HT-29 (cell line): Measurements from ENCODE around the gene EIF2S1. TPM values are rescaled to one million over a fixed set of nuclear protein-coding genes. Genes with fewer than 3 reads are reported as not detected.
A peak's percentile ranks its signal among the peaks of the same experiment; 100 is the strongest.
"Not testable (repeated sequence)": the region's sequence is repeated elsewhere in the genome, so short reads cannot be mapped to it uniquely, and the experiment has no call there.

Experiments
- DNase-seq: peaks from one replicate; pipeline ENCODE4 v3.0.0-alpha.2; 2015; ENCODE audit warnings: low spot score
- total RNA-seq: library from RNA; depleted of rRNA; stranded (reverse); fragments of >200 nt; shearing (Covaris generic); gene quantifications from 2 replicates; pipeline ENCODE4 v1.2.3, GENCODE V29; 2014; rRNA removed

The EIF2S1 gene
- 99.9 and 100 TPM in 2 replicates for total RNA-seq

DNA sequence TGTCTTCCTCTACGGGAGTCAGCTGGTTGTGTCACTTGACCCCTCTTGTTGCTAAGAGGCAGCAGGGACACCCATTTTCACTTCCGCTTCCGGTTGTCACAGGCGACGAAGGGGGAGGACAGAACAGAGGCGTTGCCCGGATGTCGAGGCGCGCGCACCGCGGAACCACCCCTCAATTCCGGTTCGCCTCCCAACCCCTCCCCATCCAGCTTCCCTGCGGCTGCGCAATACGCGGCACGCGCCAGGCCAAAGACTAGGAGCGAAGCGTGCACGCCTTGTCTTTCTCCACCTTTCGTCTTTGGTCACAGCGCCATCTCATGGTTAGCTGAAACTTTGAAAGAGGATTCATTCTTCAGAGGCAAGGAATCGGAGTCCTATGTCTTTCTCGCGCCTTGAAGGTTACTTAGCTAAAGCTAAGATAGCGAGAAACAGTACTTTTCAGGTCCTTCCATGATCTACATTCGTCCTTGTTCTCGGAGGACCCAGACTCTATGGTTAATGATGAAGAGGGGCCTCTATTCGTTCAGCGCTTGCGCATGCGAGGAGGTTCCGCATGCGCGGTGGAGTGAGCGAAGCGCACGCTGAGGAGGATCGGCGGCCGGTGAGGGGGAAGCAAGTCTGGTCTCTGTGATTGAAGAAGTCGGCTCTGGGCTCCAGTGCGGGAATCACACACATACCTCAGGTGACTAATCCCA is at the start of gene EIF2S1, which contains the start of gene ATP6V1D:
Gene EIF2S1, plus strand, starts transcription at position 554 of the 695 bp plus-strand sequence. CDS start 4,440 bp downstream, outside the sequence.
Gene ATP6V1D, minus strand, starts transcription at position 30 of the 695 bp plus-strand sequence. CDS start 106 bp downstream, outside the sequence.
- peak; percentile 94 for DNase-seq

DNA sequence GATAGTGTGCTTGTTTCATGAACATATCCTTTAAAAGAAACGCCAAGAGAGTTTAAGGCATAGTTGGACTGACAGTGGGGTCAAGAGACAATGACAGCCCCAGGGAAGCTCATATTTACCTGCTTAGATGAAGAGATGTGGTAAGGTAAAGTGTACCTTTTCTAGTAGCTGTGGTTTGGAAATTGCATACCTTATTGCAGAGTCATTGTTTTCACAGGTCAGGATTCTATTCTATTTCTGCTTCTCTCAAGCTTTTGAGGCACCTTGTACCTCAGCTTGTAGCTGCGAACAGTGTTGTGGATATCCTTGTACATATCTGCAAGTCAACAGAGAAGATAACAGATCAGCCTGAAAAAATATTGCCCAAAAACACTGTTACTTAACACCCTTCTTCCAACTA is 48.3 kb upstream of the EIF2S1 start:
- no peak for DNase-seq

DNA sequence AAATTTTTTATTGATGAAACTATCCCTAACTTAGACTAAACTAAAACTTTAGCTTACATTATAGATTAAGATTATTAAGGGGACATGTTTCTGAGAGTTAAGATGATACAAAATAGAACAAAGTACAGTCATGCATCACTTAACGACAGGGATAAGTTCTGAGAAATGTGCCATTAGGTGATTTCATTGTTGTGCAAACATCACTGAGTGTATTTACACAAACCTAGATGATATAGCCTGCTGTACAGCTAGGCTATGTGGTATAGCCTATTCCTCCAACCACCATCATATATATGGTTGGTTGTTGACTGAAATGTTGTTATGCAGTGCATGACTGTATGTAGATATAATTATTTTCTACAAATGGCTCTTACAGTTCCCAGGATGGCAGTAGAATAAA is 47.0 kb upstream of the EIF2S1 start:
- DNase-seq, result no peak

DNA sequence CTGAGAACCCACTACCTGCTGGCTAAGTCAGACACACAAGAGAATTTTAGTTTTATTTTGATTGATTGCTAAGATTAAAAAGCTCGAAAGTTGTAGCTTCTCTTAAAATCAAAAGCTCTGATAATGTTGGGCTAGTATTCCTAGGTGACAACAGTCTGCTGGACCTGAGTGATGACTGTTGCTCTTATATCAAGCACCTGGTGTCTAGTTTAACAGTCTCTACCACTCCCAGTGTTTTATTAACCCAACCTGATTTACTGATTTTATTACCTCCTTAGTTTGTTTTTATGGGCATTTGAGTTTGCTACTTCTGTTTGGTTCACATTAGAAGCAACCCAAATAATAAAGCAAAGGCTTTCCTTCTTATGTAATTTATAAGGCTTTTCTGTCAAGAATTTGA is 42.3 kb upstream of the EIF2S1 start:
- peak; percentile 6 for DNase-seq

DNA sequence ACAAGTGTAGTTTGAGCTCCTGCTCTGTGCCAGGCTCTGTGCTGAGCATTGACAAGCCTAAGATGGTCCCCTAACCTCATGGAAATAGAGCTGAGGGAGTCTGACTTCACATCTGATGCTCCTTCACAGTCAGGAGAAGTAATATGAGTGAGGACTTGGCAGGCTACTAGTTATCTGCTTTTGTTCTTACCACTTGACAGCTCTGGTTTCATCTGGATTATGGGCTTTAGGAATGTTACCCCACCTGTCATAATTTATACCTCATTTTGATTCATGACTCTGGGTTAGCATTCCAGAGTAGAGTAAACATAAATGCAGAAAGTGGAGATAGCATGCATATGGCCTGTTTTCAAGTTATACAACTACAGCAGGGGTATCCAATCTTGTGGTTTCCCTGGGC is 41.0 kb upstream of the EIF2S1 start:
- peak; percentile 7 for DNase-seq

DNA sequence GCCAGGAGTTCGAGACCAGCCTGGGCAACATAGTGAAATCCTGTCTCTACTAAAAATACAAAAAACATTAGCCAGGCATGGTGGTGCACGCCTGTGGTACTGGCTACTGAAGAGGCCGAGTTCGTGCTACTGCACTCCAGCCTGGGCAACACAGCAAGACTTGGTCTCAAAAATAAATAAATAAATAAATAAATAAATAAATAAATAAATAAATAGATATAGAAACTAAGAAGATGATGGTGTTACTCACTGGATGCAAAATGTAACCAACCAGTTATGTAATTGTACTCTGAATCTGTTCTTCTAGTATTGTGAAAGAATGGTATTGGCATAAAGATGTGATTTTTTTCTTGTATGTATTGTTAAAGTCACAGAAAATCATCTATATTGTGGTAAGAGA is 30.5 kb upstream of the EIF2S1 start:
- DNase-seq, result not testable (repeated sequence)

DNA sequence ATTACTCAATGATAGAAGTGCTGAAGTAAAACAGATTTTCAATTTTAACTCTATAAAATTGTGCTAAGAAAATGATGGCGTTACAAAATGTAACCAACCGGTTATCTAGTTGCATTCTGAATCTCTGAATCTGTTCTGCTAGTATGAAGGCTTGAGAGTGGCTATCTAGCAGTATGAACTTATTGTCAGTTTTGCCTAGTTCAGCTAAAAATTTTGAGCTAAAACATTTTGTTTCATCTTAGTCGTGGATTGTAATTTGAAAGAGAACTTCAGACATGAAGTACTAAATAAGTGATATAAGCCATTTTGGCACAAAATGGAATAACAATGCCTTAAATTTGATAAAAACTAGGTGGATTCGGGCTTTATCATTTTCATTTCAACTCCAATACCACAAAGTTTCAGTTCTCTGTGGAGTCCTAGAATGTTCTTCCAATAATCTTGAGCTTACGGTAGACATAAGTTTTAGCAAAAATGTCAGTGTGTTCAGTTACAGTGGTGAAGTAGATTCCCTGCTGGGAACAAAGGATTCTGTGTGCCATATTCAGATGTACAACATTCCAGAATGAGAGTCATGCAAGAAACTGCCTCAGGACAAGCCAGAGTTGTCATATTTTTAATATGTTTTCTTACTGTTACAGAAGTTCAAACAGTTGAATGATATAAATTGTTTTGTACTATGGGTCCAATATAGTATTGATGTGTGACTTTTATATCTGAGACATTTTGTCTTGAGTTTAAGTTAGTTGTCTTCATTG is 28.6 kb upstream of the EIF2S1 start:
- DNase-seq, result no peak

DNA sequence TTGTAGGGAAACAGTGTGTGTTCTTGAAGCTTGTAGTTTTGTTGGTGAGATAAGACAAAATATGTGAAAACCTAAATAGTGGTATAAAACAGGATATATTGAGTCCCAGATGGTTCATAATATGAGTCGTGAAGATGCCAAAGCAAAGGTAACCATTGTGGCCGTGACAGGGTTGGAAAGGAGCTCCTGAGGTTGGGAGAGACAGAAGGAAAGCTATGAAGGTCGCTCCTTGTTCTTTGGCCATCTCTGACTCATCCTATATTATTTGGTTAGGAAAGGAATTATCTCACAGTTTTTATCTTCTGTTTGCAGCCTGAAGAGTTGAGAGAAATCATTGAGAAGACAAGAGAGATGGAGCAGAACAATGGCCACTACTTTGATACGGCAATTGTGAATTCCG is 27.7 kb upstream of the EIF2S1 start:
- DNase-seq, result no peak

DNA sequence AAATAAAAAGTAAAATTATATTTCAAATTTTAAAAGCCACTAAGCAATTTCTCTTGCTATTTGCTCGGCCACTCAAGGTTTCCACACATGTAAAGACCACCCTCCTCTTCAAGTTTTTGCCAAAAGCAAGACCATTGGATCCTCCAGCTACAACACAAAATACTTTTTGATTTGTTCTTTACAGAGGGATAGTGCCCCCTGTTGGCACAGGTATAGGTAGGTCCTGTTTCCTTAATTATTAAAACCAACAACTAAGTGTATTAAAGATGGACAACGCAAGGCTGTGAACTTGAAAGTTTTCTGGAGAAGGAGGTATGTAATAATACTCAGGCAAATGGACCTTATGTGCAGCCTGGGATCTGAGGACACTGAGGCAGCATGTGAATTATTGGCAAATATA is 24.3 kb upstream of the EIF2S1 start:
- DNase-seq, result peak; percentile 34

DNA sequence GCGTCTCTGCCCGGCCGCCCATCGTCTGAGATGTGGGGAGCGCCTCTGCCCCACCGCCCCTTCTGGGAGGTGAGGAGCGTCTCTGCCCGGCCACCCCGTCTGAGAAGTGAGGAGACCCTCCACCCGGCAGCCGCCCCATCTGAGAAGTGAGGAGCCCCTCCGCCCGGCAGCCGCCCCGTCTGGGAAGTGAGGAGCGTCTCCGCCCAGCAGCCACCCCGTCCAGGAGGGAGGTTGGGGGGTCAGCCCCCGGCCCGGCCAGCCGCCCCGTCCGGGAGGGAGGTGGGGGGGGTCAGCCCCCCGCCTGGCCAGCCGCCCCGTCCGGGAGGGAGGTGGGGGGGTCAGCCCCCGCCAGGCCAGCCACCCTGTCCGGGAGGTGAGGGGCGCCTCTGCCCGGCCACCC is 18.9 kb upstream of the EIF2S1 start:
- DNase-seq, result not testable (repeated sequence)

DNA sequence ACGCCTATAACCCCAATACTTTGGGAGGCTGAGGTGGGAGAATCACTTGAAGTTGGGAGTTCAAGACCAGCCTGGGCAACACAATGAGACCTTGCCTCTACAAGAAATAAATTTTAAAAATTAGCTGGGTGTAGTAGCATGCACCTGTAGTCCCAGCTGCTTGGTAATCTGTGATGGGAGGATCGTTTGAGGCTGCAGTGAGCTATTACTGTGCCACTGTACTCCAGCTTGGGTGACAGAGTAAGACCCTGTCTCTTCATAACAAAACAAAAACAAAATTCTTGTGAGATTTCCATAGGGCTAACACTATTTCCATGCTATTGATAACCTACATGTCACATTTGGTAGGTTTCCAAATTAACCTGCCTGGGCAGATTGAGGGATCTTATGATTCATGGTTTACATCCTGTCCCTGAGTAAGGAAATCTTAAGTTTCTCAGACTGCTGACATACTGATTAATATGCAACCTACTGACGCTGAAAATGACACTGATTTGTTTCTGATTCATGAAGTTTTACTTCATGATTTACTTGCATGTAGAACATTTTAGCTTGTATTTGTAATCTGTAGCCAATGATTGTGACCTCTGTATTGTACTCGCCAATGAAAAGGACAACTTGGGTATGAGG is 16.4 kb upstream of the EIF2S1 start:
- no peak for DNase-seq

DNA sequence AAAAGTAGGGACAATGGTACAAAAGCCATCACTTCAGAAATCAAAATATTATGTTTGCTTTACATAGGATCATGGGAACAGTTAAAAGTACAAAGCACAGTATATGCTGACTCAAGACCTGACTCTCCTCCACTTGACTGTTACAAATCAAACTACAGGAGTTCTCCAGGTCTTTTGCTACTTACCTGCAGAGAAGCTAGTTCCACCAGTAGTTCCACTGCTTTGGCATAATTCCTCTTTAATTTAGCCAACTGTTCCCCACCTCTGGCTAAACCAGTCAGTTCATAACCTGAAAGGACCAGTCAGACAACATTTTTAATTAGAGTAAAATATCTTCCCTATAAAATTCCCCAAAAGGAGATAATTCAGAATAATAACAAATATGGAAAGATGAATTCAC is 14.5 kb upstream of the EIF2S1 start:
- no peak for DNase-seq

DNA sequence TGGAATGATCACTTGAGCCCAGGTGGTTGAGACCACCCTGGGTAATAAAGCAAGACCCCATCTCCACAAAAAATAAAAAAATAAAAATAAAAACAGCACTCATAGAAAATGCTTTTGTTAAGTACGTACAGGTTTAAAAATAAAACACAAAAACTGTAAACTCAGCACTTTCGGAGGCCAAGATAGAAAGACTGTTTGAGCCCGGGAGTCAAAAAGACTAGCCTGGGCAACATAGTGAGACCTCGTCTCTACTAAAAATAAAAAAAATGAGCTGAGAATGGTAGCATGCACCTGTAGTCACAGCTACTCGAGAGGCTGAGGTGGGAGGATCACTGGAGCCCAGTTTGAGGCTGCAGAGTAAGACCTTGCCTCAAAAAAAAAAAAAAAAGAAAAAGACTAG is 8.1 kb upstream of the EIF2S1 start:
- DNase-seq, result no peak

DNA sequence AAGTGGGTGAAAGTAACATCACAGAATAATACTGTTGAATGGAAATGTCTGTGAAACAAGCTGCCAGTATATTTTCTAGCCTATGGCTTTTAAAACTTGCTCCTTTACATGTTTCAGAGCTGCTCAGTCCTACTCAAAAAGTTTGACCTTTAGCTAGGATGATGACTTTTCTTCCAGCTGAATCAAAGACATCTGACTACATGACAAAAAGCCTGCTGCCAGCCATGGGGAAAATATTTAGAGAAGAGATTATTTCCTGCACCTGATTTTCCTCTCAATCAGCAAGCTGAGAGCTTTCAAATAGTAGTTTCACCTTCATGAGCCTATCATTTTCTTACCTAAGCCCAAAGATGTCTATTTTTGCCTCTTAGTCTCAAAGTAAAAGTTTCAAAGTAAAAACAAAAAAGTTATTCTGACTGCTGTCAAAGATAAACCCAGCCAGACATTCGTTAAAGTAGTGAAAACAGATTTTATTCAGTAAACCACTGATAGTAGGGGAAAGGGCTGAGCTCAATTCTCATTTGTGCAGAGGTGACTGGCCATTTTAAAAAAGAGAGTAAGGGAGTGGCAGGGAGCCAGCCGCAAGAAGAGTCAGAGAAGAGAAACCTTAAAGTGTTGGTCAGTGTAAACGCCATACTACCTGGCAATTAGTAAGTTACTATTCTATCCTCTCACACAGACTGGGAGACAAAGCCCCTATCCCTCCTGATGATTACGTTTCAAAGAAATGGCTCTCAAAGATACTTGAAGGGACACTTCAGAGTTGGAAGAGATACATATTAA is 2.8 kb upstream of the EIF2S1 start:
- no peak for DNase-seq

DNA sequence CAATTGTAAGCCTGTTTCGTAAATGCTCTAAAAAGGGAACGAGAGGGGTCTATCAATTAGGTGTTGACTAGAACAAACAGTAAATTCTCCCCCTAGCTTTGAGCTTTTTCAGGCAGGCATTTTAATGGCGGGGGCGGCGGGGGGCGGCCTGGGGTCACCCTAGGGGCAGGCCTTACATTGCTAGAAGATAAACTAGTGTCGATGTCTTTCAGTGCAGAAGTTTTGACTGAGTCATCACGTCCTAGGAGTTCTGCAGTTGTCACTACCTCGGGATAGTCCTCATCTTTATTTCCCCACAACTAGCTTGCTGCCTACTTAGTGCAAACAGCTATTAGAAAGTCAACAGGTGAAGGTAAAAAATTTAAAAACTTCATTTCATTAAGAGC is 2.2 kb upstream of the EIF2S1 start:
- no peak for DNase-seq

DNA sequence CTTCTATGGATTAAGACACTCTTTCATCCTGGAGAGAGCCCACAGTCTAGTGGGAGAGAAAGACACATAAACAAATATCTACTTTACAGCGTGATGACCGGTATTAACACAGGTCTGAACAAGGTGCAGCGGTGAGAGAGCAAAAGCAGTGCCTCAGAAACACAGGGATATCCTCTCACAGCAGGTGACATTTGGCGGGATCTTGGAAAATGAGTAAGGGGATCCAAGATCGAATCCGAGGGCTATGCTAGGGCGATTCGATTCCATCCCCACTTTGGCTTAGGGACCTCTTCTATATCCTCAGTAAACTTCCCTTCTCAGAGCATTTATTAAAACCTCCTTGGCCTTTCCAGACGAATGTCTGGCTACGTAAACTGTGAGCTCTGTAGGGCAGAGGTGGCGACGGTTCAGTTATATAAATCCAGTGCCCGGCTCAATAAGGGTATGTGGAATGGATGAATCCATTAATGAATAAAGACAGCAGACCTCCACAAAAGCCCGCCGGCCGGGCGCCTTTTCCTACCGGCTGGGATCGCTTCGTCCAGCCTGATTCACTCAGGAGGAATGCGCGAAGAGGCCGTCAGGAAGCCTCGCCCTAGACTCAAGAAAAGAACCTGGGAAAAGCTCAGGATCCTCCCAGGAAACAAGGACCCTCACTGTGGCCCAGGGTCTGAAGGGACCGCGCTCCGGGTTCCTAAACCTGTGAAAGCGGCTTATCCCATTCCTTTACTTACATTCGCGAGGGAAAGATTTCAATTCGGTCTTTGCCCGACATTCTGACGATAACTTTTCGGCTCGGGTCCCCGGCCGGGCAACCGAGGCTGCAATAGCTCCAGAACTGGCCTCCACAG is 979 bp upstream of the EIF2S1 start:
- DNase-seq, result peak; percentile 38

DNA sequence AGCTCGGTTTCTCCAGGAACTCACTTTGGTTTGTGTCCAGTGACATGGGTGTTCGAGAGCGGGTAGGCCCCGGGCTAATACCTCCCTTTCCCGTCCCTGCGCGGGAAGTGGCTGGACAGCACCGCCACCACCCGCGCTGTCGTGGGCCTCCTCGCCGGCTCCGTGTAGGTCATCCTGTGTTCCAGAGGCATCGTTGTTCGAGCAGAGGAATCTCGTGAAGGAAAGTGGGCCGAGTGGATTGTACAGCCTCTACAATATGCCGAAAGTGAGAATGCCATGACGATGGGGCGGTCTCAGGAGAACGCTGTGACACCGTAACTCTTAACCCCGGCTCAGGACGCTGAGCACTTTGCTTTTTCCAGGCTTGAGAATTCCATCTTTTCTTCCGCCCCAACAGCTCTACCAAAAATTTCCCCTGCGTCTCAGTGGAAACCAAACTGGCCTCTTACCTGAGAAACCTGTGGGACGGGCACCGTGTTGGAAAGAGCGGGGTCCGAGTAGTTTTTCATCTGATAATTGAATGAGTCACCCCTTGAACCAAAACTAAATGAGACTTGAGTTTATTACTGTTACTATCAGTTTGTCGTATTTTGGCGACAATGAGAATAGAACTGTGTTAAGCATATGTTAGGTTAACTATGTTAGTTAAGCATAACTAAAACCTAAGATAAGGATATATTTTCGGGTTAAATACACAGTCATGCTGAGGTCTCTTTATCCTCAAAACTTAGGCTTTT is 510 bp downstream of the EIF2S1 start:
- DNase-seq, result no peak

DNA sequence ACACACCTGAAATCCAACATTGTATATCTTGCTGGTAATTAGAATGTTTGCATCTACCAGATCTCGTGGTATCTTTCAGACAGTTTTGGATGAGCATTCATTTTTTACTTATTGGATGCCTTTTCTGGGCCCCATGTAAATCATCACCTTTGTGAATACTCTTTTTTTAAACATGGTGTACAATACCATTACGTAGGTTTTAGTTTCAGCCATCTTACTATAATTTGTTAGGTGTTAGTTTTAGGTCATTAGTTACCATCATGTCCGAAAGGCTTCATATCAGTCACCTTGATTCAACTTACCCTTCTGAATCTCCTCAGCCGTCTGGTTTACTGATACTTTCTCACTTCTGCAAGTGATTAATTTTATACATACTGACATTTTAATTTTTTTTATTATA is 5.3 kb downstream of the EIF2S1 start:
- no peak for DNase-seq

DNA sequence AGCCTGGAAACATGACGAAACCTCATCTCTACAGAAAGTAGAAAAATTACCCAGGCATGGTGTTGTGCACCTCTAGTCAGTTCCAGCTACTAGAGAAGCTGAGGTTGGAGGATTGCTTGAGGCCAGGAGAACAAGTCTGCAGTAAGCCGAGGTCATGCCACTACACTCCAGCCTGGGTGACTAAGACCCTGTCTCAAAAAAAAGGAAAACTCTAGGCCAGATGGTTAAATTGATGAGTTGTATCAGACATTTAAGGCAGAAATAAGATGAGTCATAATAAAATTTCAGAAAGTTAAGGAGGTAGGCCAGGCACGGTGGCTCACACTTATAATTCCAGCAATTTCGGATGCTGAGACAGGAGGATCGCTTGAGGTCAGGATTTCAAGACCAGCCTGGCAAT is 10.7 kb downstream of the EIF2S1 start:
- DNase-seq, result no peak
